Measurements from ENCODE around the gene USP5.
A peak's percentile ranks its signal among the peaks of the same experiment; 100 is the strongest.
"Not testable (repeated sequence)": the region's sequence is repeated elsewhere in the genome, so short reads cannot be mapped to it uniquely, and the experiment has no call there.

USP5 gene

GRCh38 chr12:6883252-6883651, 31.3 kb downstream of the USP5 start:
- TF ChIP-seq PAX5 (IDR thresholded peaks at IDR 0.05; ENCODE audit: insufficient read depth, low read length, severe bottlenecking) (no peak), POLR2AphosphoS5 (IDR thresholded peaks at IDR 0.05; ENCODE audit: low read depth, low read length) (no peak), SPI1 (IDR thresholded peaks at IDR 0.05; ENCODE audit: low read depth, low read length) (no peak), TAF1 (IDR thresholded peaks at IDR 0.05; ENCODE audit: low read depth, low read length) (no peak), POU2F2 (IDR thresholded peaks at IDR 0.05; ENCODE audit: low read depth, low read length) (no peak)
- DNase-seq (ENCODE audit: insufficient read length, low spot score) (no peak), FAIRE-seq (no peak)

DNA sequence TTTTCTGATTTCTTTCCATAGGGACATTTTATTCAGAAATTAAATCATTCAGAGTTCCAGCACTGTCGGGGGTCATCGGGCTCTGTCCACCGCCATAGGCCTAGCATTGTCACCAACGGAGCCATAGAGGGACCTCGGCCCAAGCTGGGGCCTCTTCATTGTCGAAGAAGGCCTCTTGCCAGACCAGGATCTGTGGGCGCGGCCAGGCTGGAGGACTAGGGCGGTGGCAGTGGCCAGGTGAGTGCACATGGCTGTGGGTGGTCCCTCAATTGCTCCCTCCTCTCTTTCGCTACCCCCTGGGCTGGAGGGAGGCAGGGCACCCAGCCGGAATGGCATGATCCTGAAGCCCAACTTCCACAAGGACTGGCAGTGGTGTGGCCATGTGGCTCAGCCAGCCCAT, 31.7 kb downstream of the USP5 start:
- FAIRE-seq = no peak
- no peak for DNase-seq (ENCODE audit: insufficient read length, low spot score)
- TF ChIP-seq POU2F2 (IDR thresholded peaks at IDR 0.05; ENCODE audit: low read depth, low read length) (no peak), TAF1 (IDR thresholded peaks at IDR 0.05; ENCODE audit: low read depth, low read length) (no peak), POLR2A (IDR thresholded peaks at IDR 0.05; ENCODE audit: low read depth, low read length) (no peak), SPI1 (IDR thresholded peaks at IDR 0.05; ENCODE audit: low read depth, low read length) (no peak), POLR2AphosphoS5 (IDR thresholded peaks at IDR 0.05; ENCODE audit: low read depth, low read length) (no peak), PAX5 (IDR thresholded peaks at IDR 0.05; ENCODE audit: insufficient read depth, low read length, severe bottlenecking) (no peak)

GRCh38 chr12:6884539-6884938, 32.6 kb downstream of the USP5 start:
- DNase-seq (ENCODE audit: insufficient read length, low spot score) (no peak), FAIRE-seq (no peak)
- TF ChIP-seq TAF1 (IDR thresholded peaks at IDR 0.05; ENCODE audit: low read depth, low read length) (no peak), POU2F2 (IDR thresholded peaks at IDR 0.05; ENCODE audit: low read depth, low read length) (no peak), POLR2A (IDR thresholded peaks at IDR 0.05; ENCODE audit: low read depth, low read length) (no peak), POLR2AphosphoS5 (IDR thresholded peaks at IDR 0.05; ENCODE audit: low read depth, low read length) (no peak), SPI1 (IDR thresholded peaks at IDR 0.05; ENCODE audit: low read depth, low read length) (no peak), PAX5 (IDR thresholded peaks at IDR 0.05; ENCODE audit: insufficient read depth, low read length, severe bottlenecking) (no peak)

GRCh38 chr12:6886206-6886999, 34.5 kb downstream of the USP5 start:
- not testable (repeated sequence) for FAIRE-seq; DNase-seq (ENCODE audit: insufficient read length, low spot score)

GRCh38 chr12:6887460-6887859, 35.5 kb downstream of the USP5 start:
- FAIRE-seq = no peak
- TF ChIP-seq TAF1 (IDR thresholded peaks at IDR 0.05; ENCODE audit: low read depth, low read length) = no peak
- no peak for TF ChIP-seq POLR2A (IDR thresholded peaks at IDR 0.05; ENCODE audit: low read depth, low read length)
- TF ChIP-seq POLR2AphosphoS5 (IDR thresholded peaks at IDR 0.05; ENCODE audit: low read depth, low read length) = no peak
- no peak for TF ChIP-seq POU2F2 (IDR thresholded peaks at IDR 0.05; ENCODE audit: low read depth, low read length)
- no peak for TF ChIP-seq PAX5 (IDR thresholded peaks at IDR 0.05; ENCODE audit: insufficient read depth, low read length, severe bottlenecking)
- TF ChIP-seq SPI1 (IDR thresholded peaks at IDR 0.05; ENCODE audit: low read depth, low read length) = no peak
- no peak for DNase-seq (ENCODE audit: insufficient read length, low spot score)

DNA sequence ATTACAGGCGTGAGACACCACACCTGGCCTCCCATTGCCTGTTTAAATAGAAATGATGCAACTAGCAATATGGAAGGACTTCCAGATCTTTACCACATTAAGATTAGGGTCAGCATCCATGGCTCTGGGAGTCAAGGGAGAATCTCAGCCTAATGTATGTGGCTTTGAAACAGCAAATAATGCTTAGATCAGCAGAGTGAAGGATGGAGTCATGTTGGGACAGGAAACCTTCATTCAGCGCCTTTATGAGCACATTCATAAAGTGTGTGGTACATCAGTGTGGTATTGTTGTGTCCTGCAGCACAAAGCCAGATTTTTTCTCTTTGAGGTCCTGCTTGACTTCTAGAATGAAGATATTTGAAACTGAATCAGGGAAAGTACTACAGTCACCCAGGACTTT, 36.4 kb downstream of the USP5 start:
- FAIRE-seq (no peak), DNase-seq (ENCODE audit: insufficient read length, low spot score) (no peak)
- TF ChIP-seq POU2F2 (IDR thresholded peaks at IDR 0.05; ENCODE audit: low read depth, low read length) (no peak), POLR2AphosphoS5 (IDR thresholded peaks at IDR 0.05; ENCODE audit: low read depth, low read length) (no peak), PAX5 (IDR thresholded peaks at IDR 0.05; ENCODE audit: insufficient read depth, low read length, severe bottlenecking) (no peak), POLR2A (IDR thresholded peaks at IDR 0.05; ENCODE audit: low read depth, low read length) (no peak), TAF1 (IDR thresholded peaks at IDR 0.05; ENCODE audit: low read depth, low read length) (no peak), SPI1 (IDR thresholded peaks at IDR 0.05; ENCODE audit: low read depth, low read length) (no peak)

- DNase-seq (ENCODE audit: insufficient read length, low spot score); FAIRE-seq: not testable (repeated sequence)
Observed at GRCh38 chr12:6888794-6889193, 36.8 kb downstream of the USP5 start.

GRCh38 chr12:6889775-6890573, 38.0 kb downstream of the USP5 start:
- not testable (repeated sequence) for FAIRE-seq; DNase-seq (ENCODE audit: insufficient read length, low spot score)

GRCh38 chr12:6890789-6891645, 39.1 kb downstream of the USP5 start:
- DNase-seq (ENCODE audit: insufficient read length, low spot score) (peak; percentile 94), FAIRE-seq (peak; percentile 99)
- TF ChIP-seq TAF1 (IDR thresholded peaks at IDR 0.05; ENCODE audit: low read depth, low read length) (peak; percentile 79; the same call in 1 of the 2 replicates), POLR2AphosphoS5 (IDR thresholded peaks at IDR 0.05; ENCODE audit: low read depth, low read length) (no peak), SPI1 (IDR thresholded peaks at IDR 0.05; ENCODE audit: low read depth, low read length) (0 out of 2 replicates have a peak, but pooled peaks have one; percentile 16), POU2F2 (IDR thresholded peaks at IDR 0.05; ENCODE audit: low read depth, low read length) (no peak), POLR2A (IDR thresholded peaks at IDR 0.05; ENCODE audit: low read depth, low read length) (peak; percentile 46; the same call in 1 of the 2 replicates), PAX5 (IDR thresholded peaks at IDR 0.05; ENCODE audit: insufficient read depth, low read length, severe bottlenecking) (peak; percentile 59)

Measured in GM12891 (cell line).